Muscle of leg (tissue), 11 donors: Measurements from ENCODE around the gene CCDC150. TPM values are rescaled to one million over a fixed set of nuclear protein-coding genes. Genes with fewer than 3 reads are reported as not detected.
A peak's percentile ranks its signal among the peaks of the same experiment; 100 is the strongest.

ENCODE experiments used
- DNase-seq: peaks from one replicate; pipeline ENCODE4 v3.0.0; 2013
- H3K27ac ChIP-seq: one replicate; pipeline ENCODE4 v1.5.1; 2013; ENCODE audit warnings: mild to moderate bottlenecking, low read length, control low read depth
- H3K27me3 ChIP-seq: one replicate; pipeline ENCODE4 v1.6.1; 2013; ENCODE audit warnings: low read length; ENCODE audit not compliant: control insufficient read depth, insufficient read depth
- H3K36me3 ChIP-seq: one replicate; pipeline ENCODE4 v1.6.1; 2013; ENCODE audit warnings: low read length; ENCODE audit not compliant: control insufficient read depth, insufficient read depth
- H3K4me1 ChIP-seq: one replicate; pipeline ENCODE4 v1.6.1; 2013; ENCODE audit warnings: low read length; ENCODE audit not compliant: control insufficient read depth, insufficient read depth
- H3K4me3 ChIP-seq: one replicate; pipeline ENCODE4 v1.5.1; 2013; ENCODE audit warnings: low read length, control low read depth
- H3K9me3 ChIP-seq: replicated peaks from 2 replicates; pipeline ENCODE4 v1.6.1; 2013; ENCODE audit warnings: low read depth, low read length; ENCODE audit not compliant: control insufficient read depth
- whole genome bisulfite sequencing: methylation state at CpG from one replicate; pipeline ENCODE4 v1.1.5; 2013; ENCODE audit warnings: missing lambda C conversion rate; ENCODE audit not compliant: insufficient coverage; 5-methylcytosine and 5-hydroxymethylcytosine counted together
- polyA plus RNA-seq, 8 donors: library from polyadenylated mRNA; unstranded; fragments of 120-200 nt; gene quantifications; one replicate each; pipeline versions ENCODE4 v1.2.1 to v1.2.3, GENCODE V29; 2013; ENCODE audit warnings: inconsistent platforms in 1 of 8, low replicate concordance in 1 of 8; ENCODE audit not compliant: insufficient read length in 8 of 8, insufficient read depth in 1 of 8
- total RNA-seq: library from RNA; stranded (reverse); fragments of 120-200 nt; gene quantifications from one replicate; pipeline ENCODE4 v1.2.4, GENCODE V29; 2013

The CCDC150 gene
- total and polyA plus RNA-seq, 9 donors = 2.1 to 6.2 (median 4.5) TPM

DNA sequence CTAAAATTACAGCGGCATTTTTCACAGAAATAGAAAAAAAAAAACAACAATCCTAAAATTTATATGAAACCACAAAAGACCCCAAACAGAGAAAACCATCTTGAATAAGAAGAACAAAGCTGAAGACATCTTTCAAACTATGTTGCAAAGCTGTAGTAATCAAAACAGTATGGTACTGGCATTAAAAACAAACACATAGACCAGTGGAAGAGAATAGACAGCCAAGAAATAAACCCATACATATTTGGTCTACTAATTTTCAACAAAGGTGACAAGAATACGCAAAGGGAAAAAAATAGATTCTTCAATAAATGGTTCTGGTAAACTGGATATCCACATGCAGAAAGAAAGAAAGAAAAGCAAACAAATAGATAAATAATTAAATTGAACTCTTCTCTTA lies 9.0 kb upstream of the CCDC150 start:
- Histone ChIP-seq H3K27me3 (no peaks in the 10 kb centered on the region), H3K4me3 (no peak overlapping the region), H3K9me3 (no peaks in the 10 kb centered on the region), H3K36me3 (no peaks in the 10 kb centered on the region), H3K27ac (no peak overlapping the region), H3K4me1 (no peaks in the 10 kb centered on the region)
- no CpG with 5 or more reads among the region's 2 CpGs for WGBS
- DNase-seq = no peak

DNA sequence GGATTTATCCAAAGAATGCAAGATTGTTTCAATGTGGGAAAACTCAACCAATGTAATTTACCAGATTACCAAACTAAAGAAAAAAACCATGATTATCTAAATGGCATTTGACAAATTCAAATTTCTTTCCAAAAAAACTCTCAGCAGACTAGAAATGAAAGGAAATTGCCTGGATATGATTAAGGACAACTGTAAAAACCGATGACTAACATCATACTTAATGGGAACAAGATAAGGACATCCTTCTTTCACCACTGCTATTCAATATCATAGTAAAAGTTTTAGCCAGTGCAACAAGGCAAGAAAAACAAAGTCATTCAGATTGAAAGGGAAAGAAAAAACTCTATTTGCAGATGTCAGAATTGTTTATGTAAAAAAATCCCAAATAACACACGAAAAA lies 4.4 kb upstream of the CCDC150 start:
- no peak for DNase-seq
- Histone ChIP-seq H3K4me3 (no peak overlapping the region), H3K27me3 (no peaks in the 10 kb centered on the region), H3K36me3 (no peaks in the 10 kb centered on the region), H3K27ac (no peak overlapping the region), H3K4me1 (peaks cover 3% of the 10 kb centered on the region), H3K9me3 (no peaks in the 10 kb centered on the region)
- no CpG with 5 or more reads among the region's 2 CpGs for WGBS

DNA sequence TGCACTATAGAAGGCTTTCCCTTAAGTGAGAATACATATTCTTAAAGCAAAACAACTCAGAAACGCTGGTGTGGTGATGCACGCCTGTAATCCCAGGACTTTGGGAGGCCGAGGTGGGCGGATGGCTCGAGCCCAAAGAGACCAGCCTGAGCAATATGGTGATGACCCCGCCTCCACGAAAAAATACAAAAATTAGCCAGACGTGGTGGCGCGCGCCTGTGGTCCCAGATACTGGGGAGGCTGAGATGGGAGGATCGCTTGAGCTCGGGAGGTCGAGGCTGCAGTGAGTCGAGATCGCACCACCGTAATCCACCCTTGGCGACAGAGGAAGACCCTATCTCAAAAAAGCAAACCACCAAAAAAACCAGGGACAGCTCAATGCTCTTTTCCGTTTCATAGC lies 750 bp upstream of the CCDC150 start:
- H3K36me3 ChIP-seq = no peaks in the 10 kb centered on the region
- no peaks in the 10 kb centered on the region for H3K27me3 ChIP-seq
- no peak for DNase-seq
- no peaks in the 10 kb centered on the region for H3K9me3 ChIP-seq
- no peak overlapping the region for H3K27ac ChIP-seq
- peaks cover 3% of the 10 kb centered on the region for H3K4me1 ChIP-seq
- no peak overlapping the region for H3K4me3 ChIP-seq
- 95% methylated on average over 12 of the region's 19 CpGs for WGBS

DNA sequence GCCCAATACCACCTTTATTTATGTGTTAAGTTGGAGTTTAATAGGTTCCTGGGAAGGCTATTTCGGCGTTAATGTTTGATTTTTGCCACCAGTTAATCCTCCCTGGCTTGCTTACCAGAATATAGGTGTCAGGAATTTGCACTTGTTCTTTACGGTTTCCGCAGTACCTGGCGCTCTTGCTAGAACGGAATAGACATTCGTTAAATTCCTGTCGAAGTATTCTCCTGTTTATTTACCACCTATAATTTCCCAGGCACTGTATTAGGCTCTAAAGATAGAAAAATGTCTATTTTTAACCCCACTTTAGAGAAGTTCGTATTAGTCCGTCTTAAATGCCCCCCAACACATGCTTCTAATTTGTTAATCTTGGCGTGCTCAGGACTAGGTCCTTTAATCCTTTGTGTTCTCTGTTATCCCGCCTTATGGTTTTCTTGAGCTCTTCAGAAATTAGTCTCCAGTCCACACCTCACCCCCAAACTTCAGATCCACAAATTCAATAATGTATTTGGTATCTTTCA lies 575 bp downstream of the CCDC150 start:
- Histone ChIP-seq H3K27ac (peak overlapping the region; percentile 47), H3K4me3 (peak overlapping the region; percentile 90), H3K4me1 (peaks cover 3% of the 10 kb centered on the region), H3K9me3 (no peaks in the 10 kb centered on the region), H3K27me3 (no peaks in the 10 kb centered on the region), H3K36me3 (no peaks in the 10 kb centered on the region)
- WGBS = 0% methylated on average over 2 of the region's 12 CpGs
- DNase-seq = no peak

DNA sequence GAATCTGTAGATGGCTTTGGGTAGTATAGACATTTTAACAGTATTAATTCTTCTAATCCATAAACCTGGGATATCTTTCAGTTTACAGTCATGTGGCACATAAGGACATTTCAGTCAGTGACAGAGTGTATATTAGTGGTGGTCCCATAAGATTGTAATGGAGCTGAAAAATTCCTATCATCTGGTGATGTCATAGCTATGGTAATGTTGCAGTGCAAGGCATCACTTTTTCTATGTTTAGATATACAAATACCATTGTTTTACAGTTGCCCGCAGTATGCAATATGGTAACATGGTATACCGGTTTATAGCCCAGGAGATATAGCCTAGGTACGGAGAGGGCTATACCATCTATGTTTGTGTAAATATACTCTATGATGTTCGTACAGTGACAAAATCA lies 9.7 kb downstream of the CCDC150 start:
- no peaks in the 10 kb centered on the region for H3K27me3 ChIP-seq
- H3K36me3 ChIP-seq = no peaks in the 10 kb centered on the region
- no CpG with 5 or more reads among the region's 4 CpGs for WGBS
- DNase-seq = no peak
- no peak overlapping the region for H3K4me3 ChIP-seq
- H3K9me3 ChIP-seq = peaks cover 18% of the 10 kb centered on the region
- no peak overlapping the region for H3K27ac ChIP-seq
- H3K4me1 ChIP-seq = no peaks in the 10 kb centered on the region

DNA sequence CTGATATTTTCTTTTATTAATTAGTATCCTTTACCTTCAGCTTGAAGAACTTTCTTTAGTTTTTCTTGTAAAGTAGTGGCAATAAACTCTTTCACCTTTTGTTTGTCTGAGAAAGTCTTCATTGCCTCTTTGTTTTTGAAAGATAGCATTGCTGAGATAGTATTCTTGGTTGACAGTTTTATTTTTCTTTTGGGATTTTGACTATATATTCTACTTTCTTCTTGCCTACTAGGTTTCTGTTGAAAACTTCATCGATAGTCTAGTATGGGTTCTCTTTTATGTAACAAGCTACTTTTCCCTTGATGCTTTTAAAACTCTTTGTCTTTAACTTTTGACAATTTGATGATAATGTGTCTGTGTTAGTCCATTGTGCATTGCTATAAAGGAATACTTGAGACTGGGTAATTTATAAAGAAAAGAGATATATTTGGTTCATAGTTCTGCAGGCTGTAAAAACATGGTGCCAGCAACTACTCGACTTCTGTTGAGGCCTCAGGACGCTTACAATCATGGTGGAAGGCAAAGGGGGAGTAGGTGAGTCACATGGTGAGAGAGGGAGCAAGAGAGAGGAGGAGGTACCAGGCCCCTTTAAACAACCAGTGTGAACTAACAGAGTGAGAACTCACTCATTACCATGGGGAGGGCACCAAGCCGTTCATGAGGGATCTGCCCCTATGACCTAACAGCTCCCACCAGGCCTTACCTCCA lies 12.0 kb downstream of the CCDC150 start:
- Histone ChIP-seq H3K36me3 (no peaks in the 10 kb centered on the region), H3K27ac (no peak overlapping the region), H3K4me3 (no peak overlapping the region), H3K4me1 (no peaks in the 10 kb centered on the region), H3K27me3 (no peaks in the 10 kb centered on the region), H3K9me3 (peaks cover 18% of the 10 kb centered on the region)
- DNase-seq = no peak
- 88% methylated on average over 3 of the region's 4 CpGs for WGBS

DNA sequence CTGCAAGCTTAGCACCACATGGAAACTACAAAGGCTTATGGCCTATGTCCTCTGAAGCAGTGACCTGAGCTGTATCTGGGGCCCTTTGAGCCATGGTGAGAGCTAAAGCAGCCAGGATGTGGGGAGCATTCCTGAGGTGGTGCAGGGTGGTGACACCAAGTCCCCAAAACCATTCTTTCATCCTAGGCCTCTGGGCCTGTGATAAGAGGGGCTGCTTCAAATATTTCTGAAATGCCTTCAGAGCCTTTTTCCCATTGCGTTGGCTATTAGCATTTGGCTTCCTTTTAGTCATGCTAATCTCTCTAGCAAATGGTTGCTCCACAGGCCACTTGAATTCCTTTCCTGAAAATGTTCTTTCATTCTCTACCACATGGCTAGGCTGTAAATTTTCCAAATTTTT lies 13.4 kb downstream of the CCDC150 start:
- peaks cover 18% of the 10 kb centered on the region for H3K9me3 ChIP-seq

DNA sequence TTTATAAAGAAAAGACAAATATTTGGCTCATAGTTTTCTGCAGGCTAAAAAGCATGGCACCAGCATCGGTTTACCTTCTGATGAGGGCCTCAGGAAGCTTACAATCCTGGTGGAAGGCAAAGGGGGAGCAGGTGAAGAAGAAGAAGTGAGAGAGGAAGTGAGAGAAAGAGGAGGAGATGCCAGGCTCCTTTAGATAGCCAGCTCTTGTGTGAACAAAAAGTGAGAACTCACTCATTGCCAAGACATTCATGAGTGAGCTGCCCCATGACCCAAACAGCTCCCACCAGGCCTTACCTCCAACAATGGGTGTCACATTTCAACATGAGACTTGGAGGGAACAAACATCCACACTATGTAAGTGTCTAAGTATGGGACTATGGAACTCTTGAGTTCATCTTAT lies 14.3 kb downstream of the CCDC150 start:
- no peak overlapping the region for H3K27ac ChIP-seq
- no peak overlapping the region for H3K4me3 ChIP-seq
- WGBS = 85% methylated on average over 1 of the region's 1 CpG
- H3K27me3 ChIP-seq = no peaks in the 10 kb centered on the region
- H3K9me3 ChIP-seq = peaks cover 18% of the 10 kb centered on the region
- H3K36me3 ChIP-seq = no peaks in the 10 kb centered on the region
- no peaks in the 10 kb centered on the region for H3K4me1 ChIP-seq
- no peak for DNase-seq

More for the DNA sequence above, 13.4 kb downstream of the CCDC150 start:
- Histone ChIP-seq H3K36me3 (no peaks in the 10 kb centered on the region), H3K4me3 (no peak overlapping the region), H3K4me1 (no peaks in the 10 kb centered on the region), H3K27ac (no peak overlapping the region), H3K27me3 (no peaks in the 10 kb centered on the region)
- WGBS = 89% methylated on average over 1 of the region's 1 CpG
- DNase-seq = no peak

DNA sequence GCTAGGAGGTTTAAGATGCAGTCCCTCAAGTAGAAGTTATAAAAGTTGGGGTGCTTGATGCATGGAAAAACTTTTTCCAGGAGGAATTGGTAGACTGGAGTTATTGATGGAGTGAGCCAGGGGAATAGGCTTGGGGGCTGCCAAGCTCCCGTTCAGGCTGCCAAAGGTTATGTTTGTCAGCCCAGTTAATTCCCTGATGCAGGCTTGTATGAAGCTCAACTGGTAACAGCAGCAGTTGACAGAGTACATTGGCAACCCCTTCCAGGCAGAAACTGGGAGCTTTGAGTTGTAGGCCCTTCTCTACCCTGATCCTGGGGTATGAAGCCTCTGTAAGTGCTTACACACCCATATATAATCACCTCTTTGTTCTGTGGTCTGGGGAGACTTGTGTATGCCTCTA lies 16.2 kb downstream of the CCDC150 start:
- H3K27ac ChIP-seq = no peak overlapping the region
- 43% methylated on average over 1 of the region's 1 CpG for WGBS
- DNase-seq = no peak

DNA sequence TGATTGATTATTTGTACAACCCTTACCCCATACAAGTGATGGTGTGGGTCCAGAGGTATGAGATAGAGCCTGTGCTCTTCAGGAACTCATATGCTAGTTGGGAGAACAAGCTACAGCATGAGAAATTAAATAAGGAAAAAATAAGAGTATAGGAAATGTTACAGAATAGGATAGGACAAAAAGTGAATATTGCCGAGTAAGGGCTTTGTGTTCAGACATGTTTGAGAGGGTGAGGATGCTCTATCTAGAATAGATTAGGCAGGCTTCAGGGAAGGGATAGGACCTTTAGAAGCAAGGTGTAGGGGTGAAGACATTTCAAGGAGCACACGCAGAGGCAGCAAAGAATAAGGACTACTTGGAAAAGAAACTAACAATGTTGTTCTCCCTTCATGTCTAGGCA lies 17.8 kb downstream of the CCDC150 start:
- H3K9me3 ChIP-seq = peaks cover 7% of the 10 kb centered on the region
- DNase-seq = no peak
- H3K4me1 ChIP-seq = no peaks in the 10 kb centered on the region
- H3K4me3 ChIP-seq = no peak overlapping the region
- WGBS = 89% methylated on average over 1 of the region's 2 CpGs
- H3K27ac ChIP-seq = no peak overlapping the region
- no peaks in the 10 kb centered on the region for H3K27me3 ChIP-seq
- no peaks in the 10 kb centered on the region for H3K36me3 ChIP-seq

More for the DNA sequence above, 16.2 kb downstream of the CCDC150 start:
- Histone ChIP-seq H3K36me3 (no peaks in the 10 kb centered on the region), H3K27me3 (no peaks in the 10 kb centered on the region), H3K4me1 (no peaks in the 10 kb centered on the region), H3K9me3 (peaks cover 16% of the 10 kb centered on the region), H3K4me3 (no peak overlapping the region)
